Activated T-cell treated with anti-CD3 and anti-CD28 coated beads for 1 hour (primary cell): Measurements from ENCODE around the gene PDGFA.

ENCODE experiments used
- DNase-seq: peaks from one replicate; pipeline ENCODE4 v3.0.0-alpha.2; 2020; ENCODE audit warnings: low read depth

The PDGFA gene

DNA sequence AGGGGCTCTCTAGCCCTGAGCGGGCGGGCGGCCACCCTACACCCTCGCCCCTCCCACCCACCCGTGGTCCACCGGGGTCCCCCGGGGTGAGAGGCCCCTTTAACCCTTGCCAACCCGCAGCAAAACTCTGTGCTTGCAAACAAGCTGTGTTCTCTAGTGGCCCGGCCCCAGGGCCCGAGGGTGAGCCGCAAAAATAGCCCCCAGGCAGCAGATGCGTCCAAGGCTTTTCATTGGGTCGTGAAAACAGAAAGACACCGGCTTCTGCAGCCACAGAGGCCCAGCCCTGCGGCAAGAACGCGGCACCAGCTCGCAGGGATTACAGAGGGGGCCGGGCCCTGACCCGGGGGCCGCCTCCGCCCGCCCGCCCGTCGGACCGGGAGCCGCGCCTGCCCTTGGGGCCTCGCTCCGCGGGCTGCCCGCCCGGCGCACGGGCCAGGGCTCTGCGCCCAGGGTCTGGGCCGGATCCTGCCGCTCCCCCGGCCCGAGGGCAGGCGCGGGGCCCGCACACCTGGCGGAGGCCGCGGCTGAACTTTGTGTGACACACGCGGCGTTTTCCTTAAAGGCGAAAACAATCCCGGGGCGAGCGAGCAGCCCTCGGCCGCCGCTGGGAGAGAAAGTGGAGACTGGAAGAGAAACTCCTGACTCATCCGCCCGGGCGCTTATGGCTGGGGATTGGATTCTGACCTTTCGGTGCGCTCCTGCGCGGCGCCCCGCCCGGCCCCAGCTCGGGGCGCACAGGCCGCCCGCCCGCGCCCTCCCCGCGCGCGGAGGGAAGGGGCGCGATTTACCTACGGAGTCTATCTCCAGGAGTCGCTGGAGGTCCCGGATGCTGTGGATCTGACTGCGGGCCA lies 2.8 kb downstream of the PDGFA start:
- DNase-seq: no peak

DNA sequence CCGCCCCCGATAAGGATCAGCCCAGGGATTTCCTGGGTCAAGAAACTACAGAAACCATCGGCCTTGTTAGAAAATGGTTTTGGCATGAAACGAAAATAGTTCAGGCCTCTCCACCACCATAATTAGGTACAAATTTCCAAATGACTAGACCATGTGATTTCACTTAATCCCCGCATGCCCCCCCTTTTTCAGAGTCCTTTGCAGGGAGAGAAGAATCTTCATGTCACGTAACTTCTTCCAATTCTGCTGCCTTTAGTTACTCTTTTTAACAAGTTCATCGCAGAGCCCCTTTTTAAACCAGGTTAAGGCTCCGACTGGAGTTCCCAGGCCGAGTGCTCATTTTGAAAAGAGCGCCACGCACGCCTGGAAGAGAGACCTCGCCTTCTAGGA lies 3.4 kb downstream of the PDGFA start:
- DNase-seq: no peak

DNA sequence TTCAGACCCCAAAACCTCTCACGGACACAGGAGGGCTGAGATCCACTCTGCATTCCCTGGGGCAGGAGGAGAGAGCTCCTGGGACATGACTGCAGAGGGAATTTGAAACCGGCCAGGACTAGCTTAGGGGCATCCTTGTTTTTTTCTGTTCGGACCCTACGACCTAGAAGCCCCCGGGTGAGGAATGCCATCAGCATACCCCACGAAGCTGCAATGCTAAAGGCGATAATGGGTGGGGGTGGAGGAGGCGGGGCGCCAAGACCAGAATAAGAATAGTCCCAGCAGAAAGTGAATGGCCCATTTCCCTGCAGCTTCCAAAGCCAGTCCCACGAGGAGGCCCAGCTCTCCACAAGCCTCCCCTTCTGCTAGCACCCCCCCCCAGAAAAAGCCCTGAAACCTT lies 4.0 kb downstream of the PDGFA start:
- DNase-seq: no peak

- DNase-seq: no peak
Measured at GRCh38 chr7:514651-515598, 4.7 kb downstream of the PDGFA start.

GRCh38 chr7:514242-514641 lies 5.4 kb downstream of the PDGFA start:
- no peak for DNase-seq

- no peak for DNase-seq
Measured at GRCh38 chr7:513521-514166, 6.0 kb downstream of the PDGFA start.

DNA sequence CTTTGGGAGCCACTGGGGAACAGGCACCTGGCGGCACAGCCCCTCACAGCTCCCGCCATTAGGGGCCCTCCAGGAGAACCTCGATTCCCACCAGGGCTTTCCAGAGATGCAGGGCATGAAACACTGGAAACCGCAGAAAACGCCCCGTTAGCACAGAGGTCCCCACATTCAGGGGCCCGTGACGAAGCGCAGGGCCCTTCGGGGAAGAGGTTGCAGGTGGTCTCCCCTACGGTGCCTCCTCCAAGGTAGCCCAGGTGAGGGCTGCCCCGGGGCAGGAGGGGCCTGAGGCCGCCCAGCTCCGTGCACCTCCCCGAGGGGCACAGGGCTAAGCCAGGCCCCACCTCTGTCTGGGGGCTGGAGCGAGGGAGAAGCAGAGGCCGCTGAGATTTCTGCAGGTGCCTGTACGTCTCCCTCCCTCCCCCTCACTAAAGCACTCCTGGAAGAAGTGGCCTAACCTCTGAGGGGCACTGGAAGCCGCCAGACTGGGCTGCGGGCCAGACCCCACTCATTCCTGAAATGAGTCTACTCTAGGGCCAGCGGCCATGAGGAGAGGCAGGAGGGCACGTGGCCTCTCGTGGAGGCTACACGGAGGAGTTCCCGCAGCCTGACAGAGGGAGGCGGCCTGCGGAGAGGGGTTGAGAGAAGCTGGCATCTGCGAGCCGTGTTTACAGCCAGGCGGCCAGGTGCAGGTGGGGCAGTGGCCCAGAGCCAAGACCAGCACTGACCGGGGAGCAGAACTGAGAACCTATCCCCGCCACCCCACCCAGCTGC lies 6.9 kb downstream of the PDGFA start:
- no peak for DNase-seq

DNA sequence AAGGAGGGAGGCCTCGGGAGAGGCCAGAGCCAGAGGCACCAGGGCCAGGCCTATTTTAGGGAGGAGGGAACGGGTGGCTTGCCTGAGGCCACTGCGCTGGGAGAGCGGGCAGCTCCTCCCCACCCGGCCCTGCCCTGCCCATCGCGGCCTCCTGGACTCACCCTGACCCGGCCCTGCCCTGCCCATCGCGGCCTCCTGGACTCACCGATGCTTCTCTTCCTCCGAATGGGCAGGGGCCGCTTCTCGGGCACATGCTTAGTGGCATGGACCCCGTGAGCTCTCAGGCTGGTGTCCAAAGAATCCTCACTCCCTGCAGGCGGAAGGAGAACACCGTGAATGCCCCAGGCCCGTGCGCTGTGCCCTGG lies 7.5 kb downstream of the PDGFA start:
- no peak for DNase-seq

DNA sequence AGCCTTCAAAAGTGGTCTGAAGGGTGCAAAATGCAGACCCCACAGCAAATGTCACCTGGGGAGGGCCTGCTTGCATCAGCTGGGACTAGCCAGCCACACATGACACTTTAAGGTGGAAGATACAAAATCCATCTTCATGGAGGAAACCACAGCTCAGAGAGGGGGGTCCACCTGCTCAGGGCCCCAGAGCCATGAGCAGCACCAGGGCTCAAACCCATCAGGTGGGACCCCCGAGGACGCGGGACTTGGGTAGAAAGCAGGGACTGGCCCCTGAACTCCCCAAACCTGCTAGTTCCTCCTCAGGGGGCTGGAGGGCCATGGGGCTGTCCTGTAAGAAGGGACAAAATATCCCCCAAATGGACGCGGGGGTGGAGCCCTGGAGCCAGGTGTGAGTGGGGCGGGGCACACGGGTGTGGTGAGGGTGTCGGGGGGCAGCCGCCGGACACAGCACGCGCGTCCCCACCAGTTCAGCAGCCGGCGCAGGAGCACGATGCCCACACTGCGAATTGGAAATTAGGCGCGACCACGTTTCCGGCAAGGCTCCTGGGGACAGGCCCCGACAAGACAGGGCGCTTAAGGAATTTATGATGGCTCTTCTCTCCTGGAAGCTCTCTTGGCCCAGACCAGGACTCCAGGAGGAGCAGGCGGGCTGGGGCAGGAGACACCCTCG lies 8.0 kb downstream of the PDGFA start:
- no peak for DNase-seq

DNA sequence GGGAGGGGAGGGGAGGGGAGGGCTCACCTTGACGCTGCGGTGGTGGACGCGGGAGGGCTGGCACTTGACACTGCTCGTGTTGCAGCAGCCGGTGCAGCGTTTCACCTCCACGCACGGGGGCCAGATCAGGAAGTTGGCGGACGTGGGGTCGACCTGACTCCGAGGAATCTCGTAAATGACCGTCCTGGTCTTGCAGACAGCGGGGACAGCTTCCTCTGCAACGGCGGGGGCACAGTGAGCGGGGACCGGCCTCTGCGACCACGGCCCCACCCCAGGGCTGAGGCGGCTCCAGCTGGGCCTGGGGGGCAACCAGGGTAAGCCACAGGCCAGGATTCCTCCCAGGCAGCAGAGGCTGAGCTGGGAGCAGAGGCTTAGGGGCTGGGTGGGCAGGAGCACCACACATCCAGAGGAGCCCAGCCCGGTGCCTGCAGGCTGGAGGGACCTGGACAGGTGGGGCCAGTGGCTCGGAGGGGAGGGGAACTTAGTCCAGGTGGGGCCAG lies 8.8 kb downstream of the PDGFA start:
- DNase-seq: no peak

GRCh38 chr7:510131-510481 lies 9.5 kb downstream of the PDGFA start:
- no peak for DNase-seq

GRCh38 chr7:509426-510130 lies 10.1 kb downstream of the PDGFA start:
- no peak for DNase-seq

- DNase-seq: no peak
Measured at GRCh38 chr7:508461-509170, 11.0 kb downstream of the PDGFA start.

GRCh38 chr7:507623-508300 lies 11.9 kb downstream of the PDGFA start:
- DNase-seq: no peak

- DNase-seq: no peak
Measured at GRCh38 chr7:506921-507622, 12.6 kb downstream of the PDGFA start.

DNA sequence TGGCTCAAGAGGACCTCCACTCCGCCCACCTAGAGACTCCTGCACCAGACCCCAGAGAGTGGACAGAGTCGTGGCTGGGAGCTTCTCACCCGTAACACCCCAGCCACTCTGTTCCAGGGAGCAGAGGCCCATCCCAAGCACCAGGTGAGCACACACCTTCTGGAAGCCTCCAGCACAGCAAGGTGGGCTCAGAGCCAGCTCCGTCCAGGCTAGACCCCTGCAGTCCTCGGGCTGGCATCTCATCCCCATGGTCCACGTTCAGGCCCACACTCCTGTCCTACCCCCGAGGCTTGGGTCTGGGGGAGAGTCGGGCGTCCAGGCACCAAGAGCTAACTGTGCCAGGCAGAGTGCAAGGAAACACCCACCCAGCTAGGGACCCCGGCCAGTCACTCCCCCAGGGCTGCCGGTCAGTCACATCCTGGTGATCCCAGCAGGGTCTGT lies 13.2 kb downstream of the PDGFA start:
- DNase-seq: no peak

DNA sequence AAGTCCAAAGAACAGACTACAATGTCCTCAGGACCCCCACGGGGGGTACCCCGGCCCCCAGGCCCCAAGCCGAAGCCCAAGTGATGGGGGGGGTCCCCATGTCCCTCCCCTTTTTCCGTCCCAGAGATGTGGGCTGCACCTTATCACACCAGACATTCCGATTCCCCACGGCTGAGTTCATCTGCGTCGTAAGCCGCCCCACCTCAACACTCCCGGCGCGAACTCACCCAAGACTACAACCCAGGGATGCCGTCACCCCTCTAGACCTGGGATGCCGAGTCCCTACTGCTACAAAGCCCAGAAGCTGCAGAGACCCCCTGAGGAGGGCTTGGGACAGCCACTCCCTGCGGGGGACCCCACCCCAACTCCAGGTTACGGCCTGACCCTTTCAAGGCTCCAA lies 14.5 kb downstream of the PDGFA start:
- DNase-seq: no peak

DNA sequence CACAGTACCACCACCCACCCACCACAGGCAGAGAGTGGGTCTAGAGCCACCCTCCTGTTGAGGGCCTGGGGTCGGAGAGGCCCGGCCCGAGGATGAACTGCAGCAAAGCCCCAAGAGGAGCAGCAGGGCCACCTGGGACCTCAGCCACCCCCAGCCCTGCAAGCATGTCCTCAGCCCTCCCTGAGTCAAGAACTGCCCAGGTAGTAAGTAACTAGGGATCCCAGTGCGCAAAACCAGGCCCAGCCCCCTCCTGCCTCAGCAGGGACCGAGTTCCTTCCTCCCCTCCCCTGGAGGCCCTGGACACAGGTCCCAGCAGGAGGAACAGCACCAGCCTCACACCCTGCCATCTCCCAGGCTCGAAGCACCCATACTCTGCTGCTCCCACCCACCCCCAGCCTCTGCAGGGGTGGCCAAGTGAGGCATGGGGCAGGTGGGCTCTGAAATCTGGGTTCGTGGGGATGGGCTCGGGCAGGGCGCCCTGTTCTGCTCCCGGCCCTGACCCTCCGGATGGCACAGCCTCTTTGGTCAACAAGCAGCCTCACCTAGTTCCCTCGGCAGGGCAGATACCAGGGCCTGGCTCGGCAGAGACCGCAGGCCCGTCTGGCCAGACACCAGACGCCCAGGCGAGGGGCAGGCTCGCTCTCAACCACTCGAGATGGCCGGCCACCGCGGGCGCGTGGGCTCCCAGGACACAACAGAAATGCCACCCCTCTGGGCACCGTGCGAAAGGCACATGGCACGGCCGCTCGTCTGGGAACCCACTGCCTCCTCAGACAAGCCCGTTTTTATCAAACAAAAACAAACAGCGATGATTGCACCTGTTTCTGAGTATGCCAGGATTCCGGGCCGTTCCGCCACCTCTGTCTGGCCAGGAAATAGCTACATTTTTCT lies 15.2 kb downstream of the PDGFA start:
- DNase-seq: no peak
